GM18868 (cell line): ENCODE measurements around the gene GPC6.

Experiments used
- ATAC-seq: cut with Tn5 transposase; IDR thresholded peaks from one replicate; pipeline ENCODE4 v1.9.1; 2021; ENCODE audit warnings: mild to moderate bottlenecking, moderate library complexity; ENCODE audit not compliant: unreplicated experiment

GPC6 gene

DNA sequence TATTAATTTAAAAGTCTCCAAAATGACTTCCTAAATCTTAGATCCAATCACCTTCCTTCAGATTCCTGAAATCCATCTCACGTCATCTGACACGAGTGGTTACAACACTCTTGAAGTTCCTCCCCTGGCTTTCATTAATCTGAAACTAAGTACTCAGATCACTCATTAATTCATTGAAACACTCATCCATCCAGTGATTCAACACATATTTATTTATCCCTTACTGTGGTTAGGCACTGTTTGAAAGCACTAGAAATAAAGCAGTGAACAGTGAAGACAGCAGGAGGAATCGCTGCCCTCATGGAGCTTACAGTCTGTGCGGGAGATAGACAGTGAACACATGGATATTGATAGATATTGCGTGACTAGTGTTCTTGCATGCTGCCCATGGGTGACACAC, 780.5 kb downstream of the GPC6 start:
- no peak for ATAC-seq

- ATAC-seq: no peak
These were observed 783.1 kb downstream of the GPC6 start for GRCh38 chr13:94009701-94010100.

DNA sequence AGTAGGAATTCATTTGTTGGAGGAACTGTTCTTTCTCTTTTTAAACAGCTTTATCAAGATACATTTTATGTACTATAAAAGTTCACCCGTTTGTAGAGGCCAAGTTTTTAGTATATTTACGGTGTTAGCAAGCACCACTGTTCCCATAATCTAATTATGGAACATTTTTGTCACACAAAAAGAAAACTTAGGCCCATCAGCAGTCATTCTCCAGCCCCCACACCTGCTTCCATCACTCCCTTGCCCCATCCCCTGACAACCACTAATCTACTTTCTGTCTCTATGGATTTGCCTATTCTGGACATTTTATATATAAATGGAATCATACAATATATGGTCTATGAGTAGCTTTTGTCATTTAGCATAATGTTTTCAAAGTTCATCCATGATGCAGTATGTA, 787.9 kb downstream of the GPC6 start:
- ATAC-seq: no peak

DNA sequence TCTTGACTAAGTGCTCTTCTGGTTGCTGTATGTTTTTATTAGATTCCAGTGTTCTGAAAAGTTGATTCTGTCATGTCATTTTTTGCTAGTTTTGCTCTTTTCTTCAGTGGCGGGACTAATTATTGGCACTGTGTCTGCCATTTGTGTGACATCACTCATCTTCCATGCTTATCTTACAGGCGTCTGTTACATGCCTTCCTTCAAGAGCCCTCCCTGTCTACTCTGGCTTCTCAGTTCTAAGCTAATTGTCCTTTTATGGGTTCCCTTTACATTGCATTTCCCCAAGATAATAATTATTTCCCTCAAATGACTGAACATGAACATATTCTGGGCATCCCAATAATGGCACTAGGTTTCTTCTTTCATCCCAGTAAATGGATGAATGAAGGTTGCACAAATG, 793.8 kb downstream of the GPC6 start:
- ATAC-seq: no peak

DNA sequence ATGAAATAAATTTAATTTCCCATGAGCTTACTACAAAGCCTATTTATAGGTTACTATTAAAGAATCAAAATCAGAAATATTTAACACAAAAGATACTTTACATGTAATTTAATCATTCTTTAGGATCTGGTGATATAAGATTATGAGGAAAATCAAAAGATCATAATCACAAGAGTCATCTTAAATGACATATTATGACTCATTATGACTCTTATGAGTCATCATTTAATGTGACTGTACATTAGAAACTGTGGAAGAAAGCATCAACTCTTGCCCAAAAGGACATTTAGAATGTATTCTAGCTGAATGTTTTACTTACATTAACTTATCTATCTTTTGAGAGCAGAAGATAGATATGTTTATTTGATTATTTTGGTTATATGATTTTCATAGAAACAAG, 794.2 kb downstream of the GPC6 start:
- ATAC-seq: no peak

- ATAC-seq: no peak
These were observed 801.6 kb downstream of the GPC6 start for GRCh38 chr13:94028234-94028633.

DNA sequence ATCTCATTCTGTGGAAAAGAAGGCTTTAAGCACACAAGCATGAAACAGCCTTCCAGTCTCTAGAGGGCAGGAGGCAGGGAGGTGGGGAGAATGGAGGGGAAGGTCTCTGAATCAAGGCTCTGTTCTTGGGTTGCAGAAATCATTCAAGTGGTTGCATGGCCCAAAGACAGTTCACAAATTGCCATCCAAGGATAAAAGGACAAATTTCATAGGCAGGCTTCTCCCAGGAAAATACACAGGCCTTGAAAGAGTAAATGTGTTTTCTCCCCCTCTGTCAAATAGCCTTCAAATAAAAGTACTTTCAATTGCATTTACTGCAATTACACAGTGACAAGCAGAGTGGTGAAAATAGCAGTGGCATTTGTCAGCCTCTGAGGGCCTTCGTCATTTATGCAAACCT, 802.0 kb downstream of the GPC6 start:
- ATAC-seq: no peak

DNA sequence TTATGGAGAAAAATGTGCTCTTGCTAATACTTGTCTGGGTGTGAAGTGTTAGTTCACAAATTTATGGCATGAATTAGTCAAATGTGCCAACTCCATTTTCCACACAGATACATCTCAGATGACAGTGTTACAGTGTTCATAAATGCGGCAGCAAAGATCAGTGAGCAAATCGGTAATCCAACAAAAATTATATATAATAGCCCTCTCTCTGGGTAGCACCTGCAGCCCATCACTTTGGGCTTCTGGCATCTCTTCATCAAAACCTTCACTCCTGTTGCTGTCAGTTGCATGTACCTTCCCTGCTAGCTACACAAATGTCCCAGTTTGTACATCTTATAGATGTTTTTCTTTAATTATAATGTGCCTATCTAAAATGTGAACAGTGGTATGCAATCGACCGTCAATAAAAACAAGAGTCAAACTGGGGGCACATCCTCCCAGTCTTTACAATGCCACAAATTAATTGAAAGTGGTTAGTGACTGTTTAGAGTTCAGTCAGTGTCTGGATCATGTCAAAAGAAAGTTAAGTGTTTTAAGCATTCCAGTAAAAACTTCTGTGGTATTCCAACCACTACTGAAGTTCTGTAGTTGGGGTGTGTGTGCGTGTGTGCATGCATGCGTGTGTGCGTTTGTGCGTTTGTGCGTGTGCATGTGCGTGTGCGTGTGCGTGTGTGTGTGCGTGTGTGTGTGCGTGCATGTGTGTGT, 804.0 kb downstream of the GPC6 start:
- ATAC-seq: no peak

DNA sequence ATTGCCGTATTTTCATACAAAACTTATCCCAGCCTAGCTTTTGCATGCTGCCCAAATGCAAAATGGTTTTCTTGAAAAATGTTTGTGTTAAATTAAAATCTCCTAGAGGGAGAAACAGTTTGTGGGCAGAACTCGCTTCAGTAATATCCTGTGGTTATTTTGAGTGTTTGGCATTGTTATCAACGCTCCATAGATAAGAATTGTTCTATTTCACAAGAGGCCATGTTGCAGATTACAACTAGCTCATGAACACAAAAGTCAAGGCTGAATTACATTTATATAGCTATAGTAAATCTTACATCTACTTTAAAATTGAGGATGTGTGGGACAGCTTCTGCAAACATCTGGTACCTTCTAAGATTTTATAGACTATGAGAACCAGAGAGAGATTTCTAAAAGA, 805.0 kb downstream of the GPC6 start:
- ATAC-seq: no peak

DNA sequence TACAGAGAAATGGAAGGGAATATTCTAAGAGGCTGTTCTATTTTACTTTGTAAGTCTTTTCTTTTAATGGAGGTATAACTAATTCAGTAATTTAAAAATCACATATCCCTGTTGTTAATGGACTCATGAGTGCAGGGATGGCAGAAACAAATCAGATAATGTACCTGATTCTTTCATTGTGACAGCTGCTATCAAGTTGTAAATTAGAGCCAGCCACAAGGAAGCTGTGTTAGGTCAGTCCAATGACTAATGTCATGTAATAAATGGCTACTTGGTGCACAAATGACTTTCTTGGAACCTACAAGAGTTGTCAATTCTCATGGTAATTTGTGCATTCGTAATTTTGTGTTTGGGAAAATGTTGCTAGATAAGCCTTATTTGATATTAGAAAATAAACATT, 806.5 kb downstream of the GPC6 start:
- no peak for ATAC-seq

DNA sequence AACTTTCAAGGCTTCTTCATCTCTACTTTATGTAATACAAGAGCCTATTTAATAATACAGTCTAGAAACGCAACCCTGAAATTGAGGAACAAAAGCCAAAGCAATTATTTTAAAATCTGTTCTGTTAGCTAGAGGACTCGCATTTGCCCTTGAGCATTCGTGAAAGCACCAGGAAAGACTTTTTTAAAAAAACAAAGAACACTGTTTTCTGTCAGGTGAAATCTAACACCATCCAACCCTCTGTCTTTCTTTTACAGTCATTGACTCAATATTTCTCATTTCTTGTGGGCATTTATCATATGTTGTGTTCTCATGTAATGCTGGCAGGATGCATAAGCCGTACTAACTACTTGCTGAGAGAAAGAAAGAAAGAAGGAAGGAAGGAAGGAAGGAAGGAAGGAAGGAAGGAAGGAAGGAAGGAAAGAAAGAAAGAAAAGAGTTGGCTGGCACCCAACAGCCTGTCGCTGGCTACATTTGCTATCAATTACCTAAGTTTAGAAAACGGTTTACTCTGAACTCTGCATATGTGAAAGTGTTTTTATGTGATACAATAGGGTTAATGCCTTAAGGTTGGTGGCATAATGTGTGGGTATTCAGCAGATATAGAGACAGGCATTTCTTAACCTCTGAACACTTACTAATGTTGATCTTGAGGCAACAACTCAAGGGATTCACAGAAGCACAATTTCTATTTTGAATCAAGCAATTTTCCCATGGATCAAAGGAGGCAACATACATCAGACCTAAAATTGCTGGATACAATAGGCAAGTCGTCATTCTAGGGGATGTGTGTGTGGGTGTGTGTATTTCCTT, 807.4 kb downstream of the GPC6 start:
- ATAC-seq: no peak

DNA sequence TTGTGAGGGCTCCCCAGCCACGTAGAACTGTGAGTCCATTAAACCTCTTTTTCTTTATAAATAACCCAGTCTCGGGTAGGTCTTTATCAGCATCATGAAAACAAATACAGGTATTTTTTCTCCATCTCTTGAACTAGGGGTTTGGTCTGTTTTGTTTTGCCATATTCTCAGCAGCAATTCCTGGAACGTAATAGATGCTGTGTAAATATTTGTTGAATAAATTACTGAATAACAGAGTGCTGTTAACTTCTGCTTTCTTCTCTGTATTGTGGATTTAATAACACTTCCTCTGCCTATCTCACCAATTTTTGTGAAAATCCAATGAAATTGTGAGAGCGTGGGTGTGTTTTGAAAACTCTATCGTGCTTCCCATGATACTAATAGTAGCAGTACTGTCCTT, 823.4 kb downstream of the GPC6 start:
- no peak for ATAC-seq

GRCh38 chr13:94050686-94051085, 824.1 kb downstream of the GPC6 start:
- ATAC-seq: no peak

GRCh38 chr13:94053986-94054593, 827.5 kb downstream of the GPC6 start:
- no peak for ATAC-seq

- no peak for ATAC-seq
These were observed 829.9 kb downstream of the GPC6 start for GRCh38 chr13:94056362-94056990.

- no peak for ATAC-seq
These were observed 831.1 kb downstream of the GPC6 start for GRCh38 chr13:94057618-94058186.

DNA sequence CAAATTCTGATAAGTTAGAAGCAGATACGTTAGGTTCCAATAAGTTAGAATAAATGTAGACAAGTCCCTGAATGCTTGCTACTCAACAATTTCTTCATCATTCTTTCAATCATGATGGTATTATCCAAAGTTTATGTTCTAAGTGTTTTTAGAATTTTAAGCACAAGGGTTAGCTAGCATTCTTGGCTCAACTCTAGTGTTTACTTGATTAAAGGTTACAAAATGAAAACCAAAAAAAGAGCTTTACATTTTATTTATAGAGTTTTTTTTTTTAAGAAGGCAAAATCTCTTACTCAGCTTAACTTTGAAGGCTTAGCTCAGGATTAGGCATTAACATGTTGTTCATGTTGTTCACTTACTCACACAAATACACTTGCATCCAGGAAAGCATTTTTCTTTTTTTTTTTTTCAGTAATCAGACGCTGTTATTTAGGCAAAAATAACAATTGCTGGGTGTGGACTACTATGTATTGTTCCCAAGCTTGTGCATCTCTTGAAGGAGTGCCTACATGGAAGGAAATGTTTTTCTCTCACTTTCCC, 832.3 kb downstream of the GPC6 start:
- ATAC-seq: no peak

DNA sequence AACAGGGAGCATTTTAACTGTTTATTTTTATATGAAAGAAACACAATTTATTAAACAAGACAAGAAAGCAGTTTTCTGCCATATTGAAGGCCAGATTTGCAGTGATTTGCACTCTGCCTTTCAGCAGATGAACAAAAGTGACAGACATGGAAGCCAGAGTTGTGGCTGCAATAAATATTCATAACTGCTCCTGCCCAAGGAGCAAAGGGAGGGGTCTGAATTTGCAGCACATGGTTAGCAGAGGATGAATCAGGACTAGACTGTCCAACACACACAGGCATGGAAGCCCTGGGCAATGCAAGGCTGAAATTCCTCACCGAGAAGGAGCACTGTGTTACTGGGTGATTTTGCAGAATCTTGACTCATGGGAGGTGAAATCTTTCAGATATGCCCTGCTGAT, 834.7 kb downstream of the GPC6 start:
- no peak for ATAC-seq

GRCh38 chr13:94063096-94063495, 836.5 kb downstream of the GPC6 start:
- no peak for ATAC-seq

DNA sequence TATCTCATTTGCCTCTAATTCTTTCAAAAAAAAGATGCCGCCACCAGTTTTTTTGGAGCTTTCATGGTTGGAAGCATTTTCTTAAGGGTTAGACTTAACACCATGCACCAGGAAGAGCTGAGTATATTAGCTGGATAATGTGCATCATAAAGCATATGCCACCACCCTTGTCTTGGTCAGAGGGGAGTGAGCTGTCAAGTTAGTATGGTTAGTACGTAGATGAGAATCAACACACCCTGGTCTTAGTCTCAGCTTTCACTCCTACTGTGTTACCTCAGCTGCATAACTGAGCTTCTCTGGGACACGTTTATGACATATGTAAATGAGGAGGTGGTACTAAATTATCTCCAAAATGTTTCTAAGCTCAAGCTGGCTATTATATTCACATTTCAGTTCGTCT, 837.2 kb downstream of the GPC6 start:
- no peak for ATAC-seq

DNA sequence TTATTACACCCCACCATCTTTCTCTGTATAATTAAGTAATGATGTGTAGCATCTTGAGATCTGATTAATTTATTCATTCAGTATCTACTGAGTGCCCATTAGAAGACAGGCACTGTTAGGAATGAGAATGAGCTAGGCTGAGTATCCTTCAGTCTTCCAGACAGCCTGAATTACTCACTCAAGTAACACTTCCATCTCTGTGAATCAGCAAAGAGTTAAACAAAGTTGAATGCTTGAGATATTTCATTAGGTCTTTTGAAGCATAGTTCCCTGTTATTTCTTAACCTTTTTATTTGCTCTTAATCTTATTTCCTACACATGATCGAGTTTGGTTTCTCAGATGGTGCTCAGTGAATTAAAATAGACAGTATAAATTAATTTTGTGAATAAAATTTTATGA, 839.1 kb downstream of the GPC6 start:
- no peak for ATAC-seq
